ENCODE data around the gene LRRK2.
"Not testable (repeated sequence)": the region's sequence is repeated elsewhere in the genome, so short reads cannot be mapped to it uniquely, and the experiment has no call there.

LRRK2 gene

DNA sequence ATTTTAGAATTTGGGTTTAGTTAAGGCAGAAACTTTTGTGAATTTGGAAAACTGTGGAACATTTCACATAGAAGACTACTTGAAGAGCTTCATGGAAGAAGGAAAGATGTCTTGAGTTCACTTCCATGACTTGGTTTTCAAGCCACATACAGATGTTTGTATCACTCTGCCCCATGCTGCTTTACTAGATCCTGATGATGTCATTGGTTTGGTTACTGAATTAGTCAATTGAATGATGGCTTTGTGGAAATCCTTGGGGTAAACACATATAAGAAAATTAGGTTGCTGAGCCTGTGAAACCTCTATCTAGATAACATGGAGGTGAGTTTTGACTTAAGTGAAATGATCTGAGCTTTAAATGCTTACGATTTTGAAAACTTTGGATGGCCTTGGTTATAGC lies 90.6 kb downstream of the LRRK2 start:
- no peak for DNase-seq (ENCODE audit: low spot score)

DNA sequence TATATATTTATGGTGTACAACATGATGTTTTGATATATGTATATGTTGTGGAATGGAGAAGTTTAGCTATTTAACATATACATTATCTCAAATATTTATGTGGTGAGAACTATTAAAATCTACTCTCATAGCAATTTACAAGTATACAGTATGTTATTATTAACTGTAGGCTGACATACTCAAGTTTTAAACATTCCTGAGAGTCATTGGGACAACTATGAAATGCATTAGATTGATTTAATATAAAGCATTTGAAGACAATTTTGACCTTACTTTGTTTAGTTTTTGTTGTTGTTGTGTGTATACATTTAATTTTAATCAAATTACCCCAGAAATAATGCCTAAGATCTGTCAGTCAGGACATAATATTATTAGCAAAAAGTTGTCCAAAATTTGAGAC lies 99.5 kb downstream of the LRRK2 start:
- DNase-seq (ENCODE audit: low spot score) = no peak

DNA sequence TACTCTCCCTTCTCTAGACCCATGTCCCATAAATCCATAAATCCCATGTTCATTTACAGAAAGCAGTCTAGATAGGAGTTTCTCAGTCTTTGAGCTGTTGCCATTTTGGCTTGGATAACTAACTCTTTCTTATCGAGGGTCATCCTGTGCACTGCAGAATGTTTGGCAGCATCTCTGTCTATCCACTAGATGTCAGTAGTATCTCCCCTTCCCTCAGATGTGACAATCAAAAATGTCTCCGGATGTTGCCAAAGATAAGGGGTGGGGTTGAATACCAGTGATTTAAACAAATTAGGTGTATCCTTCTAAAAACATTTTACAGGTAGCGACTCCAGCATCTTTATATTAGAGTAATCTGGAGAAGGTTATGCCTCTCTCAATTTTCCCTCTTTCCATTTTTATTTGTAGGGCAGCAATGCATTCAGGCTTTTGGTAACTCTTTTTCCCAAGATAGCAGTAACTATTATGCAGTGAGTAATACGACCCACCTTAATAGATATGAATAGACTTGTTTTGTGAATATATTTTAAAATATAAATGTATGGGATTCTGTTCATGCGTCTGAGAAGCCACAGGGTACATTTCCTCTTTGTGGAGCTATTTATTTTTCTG lies 100.7 kb downstream of the LRRK2 start:
- peak; percentile 22 for DNase-seq (ENCODE audit: low spot score)

DNA sequence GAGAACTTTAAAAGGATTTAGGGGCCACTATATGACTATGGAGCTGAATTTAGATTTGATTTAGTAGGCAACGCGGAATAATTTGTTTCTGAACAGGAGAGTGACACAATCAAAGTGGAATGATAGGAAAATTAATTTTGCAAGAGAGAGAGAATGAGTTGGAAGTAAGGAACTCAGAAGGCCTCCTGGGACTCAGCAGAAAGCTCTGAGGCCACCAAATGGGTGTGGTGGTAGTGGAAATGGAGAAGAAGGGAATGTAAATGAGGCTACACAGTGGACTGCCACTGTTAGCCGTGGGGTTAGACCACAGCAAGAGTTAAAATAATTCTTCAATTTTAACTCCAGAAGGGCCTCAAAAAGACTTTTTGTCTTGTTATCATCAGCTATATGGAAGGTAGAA lies 102.7 kb downstream of the LRRK2 start:
- DNase-seq (ENCODE audit: low spot score) = no peak

DNA sequence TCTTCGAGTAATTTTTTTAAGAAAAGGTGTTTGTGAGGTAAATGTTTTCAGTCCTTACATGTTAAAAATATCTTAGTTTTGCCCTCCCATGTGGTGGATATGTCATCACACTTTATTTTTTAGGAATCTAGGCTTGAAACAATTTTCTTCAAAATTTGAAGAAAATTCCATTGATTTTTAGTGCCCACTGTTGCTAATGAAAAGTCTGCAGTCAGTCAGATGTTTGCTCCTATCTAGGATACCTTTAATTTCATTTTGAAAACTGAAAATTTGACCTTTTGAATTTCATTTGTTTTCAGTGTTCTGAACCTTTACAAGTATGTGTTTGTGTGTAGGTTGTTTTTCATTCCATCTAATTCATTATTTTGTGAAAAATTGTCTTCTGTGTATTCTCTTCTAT lies 105.4 kb downstream of the LRRK2 start:
- no peak for DNase-seq (ENCODE audit: low spot score)

DNA sequence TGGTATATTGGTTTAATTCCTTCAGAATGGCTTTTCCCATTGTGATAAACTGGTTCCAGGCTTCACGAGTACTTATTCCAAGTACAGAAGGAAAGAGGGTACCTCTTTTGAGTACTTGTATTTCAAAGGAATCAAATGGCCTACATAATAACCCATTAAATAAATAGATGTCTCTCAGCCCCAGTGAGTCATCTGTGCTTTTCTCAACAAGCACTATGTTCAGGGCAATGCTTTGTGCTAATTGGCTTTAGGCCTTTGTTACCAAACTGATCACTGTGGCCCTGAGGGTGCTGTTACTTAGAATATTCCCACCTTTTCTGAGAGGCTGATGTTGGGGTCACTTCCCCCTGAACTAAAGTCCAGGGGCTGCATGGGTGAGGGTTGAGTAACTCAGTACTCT lies 107.1 kb downstream of the LRRK2 start:
- no peak for DNase-seq (ENCODE audit: low spot score)

DNA sequence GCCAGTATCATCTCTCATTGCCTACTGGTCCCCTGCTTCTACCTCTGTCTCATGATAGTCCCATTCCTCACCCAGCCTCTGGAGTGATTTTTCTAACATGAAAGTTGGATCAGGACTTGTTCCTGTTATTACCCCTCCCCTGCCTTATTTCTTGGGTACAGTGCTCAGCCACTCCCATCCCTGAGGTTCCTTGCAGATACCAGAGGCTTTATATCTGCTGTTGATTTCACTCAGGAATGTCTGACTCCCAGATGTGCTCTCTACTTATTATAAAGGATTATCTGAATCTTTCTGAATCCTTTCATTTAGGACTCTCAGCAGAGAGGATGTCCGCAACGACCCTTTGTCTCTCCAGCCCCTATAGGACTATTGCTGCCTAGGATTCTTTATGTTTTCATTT lies 111.2 kb downstream of the LRRK2 start:
- DNase-seq (ENCODE audit: low spot score) = no peak

DNA sequence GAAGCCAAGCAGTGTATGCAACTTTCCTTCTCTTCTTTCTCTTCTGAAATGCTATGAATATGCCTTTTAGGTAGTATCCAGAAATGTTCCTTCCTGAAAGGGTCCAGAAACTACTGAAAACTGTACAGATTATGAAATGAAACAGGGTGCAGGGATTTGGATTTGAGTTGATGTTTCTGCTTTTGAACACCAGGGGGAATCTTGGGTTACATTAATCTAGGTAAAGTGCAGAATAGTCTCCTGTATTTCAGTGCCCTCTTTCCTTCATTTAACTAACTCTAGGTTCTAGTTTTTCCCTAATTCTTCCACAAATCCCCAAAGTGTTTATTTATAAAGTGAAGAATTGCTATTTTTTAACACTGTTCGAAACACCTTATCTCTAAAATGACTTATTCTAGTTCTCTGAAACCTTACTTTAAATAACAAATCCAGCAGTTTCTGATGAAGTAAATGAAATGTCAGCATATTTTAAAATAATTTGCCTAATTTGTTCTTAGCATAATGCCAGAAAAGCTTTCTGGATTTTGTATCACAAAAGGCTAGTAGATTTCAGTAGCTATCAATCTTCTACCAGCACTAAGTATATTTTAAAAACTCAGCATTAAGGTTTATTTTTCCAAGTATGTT lies 111.9 kb downstream of the LRRK2 start:
- no peak for DNase-seq (ENCODE audit: low spot score)

DNA sequence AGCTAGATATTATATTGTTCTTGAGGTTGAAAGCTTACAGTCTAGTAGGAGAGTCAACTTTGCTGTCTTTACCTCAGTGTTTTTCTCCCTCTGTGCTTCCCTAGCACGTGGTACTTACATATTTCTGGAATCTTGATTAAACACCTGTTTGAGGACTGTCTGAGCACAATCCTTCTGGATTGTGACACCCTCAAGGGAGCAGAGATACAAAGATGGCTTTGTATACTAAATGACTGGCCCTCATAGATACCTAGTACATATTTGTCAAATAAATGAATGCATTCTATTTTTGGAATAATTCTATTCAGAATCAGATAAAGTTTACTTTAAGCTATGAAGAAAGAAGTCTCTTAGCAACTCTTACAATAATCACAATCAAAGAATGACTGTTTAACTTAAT lies 113.3 kb downstream of the LRRK2 start:
- DNase-seq (ENCODE audit: low spot score) = no peak

DNA sequence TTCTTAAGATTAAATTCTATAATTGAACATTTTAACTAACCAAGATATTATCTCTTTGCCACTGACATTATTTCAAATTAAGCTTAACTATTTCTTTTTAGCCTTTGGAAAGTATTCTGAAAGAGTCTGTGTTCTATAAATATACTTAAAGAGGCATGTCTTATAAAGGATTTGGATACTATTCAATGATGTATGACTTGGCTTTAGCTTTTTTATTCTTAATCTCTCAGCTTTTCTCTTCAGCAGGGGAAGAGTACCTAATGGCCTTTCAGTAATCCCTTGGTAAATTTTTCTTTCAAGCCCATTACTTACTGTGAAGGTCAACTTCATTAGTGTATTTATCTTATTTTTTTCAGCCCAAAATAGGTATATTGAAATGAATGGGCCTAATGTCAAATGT lies 113.8 kb downstream of the LRRK2 start:
- DNase-seq (ENCODE audit: low spot score) = no peak

DNA sequence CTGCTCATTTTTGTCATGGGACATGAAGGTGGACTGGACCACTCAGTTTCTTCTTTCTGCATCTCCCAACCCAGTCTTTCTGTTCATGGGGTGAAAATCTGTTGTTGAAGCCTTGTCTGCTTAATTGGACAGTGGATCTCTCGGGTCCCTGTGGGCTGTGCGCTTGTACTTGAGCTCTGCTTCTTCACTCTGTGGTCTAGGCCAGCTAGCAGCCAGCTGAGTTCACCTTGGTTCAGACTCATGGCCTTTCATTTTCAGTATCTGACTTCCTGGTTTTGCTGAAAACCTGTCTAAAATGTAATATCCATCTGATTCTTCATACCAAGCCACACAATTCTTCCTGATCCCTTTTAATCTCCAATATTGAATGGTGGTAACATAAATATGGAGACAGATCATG lies 117.2 kb downstream of the LRRK2 start:
- no peak for DNase-seq (ENCODE audit: low spot score)

DNA sequence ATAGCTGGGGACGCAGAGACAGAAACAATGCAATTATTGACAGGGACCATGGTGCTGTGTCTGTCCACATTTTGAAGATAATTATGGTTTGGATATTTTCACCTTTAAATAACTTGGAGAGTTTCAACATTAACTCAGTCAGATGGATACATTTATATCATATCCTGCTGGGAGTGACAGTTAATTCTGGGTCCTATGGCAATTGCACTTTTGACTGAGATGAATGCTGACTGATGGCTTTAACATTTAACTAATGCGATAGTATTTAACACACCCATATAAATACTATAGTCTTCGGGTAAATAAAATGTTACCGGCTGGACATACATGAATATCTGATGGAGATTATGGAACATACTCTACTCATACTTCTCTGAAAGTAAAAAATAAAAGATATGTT lies 118.3 kb downstream of the LRRK2 start:
- no peak for DNase-seq (ENCODE audit: low spot score)

DNA sequence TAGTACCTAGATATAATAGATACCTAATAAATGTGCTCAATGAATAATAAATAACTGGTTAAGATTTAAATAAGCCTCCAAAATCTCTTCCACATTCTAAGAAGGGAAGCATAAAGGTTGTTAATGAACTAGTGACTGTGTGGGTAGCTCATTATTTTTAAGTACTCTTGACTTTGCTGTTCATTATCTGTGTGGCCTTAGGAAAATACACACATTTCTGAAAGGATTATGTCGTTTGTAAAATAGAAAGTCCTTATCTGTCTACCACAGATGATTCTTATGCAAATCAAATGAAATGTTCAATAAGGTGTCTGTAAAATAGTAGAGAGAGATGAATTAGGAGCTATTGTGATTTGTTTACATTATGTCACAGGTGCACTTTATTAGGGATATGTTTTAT lies 119.5 kb downstream of the LRRK2 start:
- DNase-seq (ENCODE audit: low spot score) = no peak

DNA sequence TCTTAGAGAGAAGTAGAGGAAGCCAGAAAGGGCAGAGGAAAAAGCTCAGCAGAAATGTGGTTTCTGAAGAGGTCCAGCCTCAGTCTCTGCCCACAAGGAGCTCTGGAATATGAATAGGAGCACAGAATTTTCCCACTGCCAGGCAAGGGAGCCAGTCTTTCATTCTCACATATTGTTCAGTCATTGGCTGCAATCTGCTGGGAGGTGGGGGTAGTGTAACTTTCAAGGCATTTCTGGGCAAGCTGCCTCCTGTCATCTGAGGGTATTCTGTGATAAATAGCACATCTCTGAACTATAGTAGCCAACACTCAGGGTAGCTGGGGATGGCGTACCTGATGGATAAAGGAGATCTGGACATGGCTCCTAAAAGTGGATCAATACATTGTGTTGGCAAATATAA lies 127.2 kb downstream of the LRRK2 start:
- no peak for DNase-seq (ENCODE audit: low spot score)

DNA sequence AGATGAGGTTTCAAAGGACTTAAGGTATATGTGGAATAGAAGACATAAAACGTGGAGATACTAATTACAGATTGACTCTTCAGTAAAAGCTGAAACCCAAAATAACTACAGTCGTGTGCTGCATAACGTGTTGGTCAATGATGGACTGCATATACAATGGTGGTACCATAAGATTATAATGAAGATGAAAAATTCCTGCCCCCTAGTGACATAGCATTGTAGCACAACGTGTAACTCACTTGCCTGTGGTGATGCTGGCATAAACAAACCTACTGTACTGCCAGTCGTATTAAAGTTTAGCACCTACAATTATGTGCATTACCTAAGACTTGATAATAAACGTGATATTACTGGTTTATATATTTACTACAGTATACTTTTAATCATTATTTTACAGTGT lies 150.3 kb downstream of the LRRK2 start:
- DNase-seq (ENCODE audit: low spot score) = no peak

DNA sequence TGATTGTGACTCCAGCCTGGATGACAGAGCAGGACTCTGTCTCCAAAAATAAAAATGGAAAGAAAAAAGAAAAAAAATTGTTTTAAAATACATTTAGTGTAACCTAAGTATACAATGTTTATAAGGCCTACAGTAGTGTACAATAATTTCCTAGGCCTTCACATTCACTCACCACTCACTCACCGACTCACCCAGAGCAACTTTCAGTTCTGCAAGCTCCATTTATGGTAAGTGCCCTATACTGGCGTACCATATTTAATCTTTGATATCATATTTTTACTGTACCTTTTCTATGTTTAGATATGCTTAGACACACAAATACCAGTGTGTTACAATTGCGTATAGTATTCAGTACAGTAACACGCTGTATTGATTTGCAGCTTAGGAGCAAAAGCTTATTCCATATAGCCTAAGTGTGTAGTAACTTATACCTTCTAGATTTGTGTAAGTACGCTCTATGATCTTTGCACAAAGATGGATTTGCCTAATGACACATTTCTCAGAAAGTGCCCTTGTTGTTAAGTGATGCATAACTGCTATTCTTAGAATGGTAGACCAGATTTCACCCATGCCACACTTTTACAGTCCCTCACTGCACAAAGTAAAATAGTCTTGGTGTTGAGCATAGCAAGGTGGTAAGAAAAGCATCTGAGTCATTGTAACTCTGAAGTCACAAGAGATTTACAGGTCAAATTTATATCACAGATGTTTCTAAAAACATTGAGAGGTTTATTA lies 151.9 kb downstream of the LRRK2 start:
- no peak for DNase-seq (ENCODE audit: low spot score)

DNA sequence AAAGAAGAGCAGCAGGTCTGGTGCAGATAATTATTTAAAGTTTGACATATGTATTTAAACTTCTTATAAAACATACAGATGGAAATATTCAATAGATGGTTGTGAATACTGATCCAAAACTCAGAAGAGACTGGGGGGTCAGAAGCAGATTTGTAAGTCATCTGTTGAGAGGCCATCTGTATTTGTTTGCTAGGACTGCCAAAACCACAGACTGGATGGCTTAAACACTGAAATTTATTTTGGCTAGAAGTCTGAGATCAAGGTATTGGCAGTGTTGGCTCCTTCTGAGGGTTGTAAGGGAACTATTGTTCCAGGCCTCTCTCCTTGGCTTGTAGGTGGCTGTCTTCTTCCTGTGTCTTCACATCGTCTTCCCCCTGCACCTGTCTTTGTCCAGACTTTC lies 153.9 kb downstream of the LRRK2 start:
- DNase-seq (ENCODE audit: low spot score) = no peak

DNA sequence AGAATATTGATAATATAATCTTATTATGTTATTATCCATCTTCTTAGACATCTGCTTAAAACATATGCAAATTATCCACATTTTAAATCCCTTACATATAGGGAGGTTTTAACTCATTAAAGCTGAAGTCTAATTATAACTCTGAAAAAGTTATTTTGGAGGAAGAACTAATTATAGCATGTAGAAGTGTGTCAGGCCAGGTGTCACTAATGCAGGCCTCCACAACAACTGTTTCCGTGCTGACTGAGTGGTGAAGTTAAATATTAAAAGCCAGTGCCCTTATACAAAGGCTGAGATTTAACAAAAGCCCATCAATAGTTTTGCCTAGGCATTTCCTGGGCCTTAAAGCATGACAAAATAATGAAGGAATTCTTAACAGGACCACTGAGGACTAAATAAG lies 157.4 kb downstream of the LRRK2 start:
- no peak for DNase-seq (ENCODE audit: low spot score)

DNA sequence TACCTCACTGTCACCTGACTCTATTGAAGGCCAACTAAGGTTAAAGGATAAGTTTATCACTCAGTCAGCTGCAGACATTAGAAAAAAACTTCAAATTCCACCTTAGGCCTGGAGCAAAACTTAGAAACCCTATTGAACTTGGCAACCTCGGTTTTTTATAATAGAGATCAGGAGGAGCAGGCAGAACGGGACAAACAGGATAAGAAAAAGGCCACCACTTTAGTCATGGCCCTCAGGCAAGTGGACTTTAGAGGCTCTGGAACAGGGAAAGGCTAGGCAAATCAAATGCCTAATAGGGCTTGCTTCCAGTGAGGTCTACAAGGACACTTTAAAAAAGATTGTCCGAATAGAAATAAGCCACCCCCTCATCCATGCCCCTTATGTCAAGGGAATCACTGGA lies 162.5 kb downstream of the LRRK2 start:
- DNase-seq (ENCODE audit: low spot score) = not testable (repeated sequence)

DNA sequence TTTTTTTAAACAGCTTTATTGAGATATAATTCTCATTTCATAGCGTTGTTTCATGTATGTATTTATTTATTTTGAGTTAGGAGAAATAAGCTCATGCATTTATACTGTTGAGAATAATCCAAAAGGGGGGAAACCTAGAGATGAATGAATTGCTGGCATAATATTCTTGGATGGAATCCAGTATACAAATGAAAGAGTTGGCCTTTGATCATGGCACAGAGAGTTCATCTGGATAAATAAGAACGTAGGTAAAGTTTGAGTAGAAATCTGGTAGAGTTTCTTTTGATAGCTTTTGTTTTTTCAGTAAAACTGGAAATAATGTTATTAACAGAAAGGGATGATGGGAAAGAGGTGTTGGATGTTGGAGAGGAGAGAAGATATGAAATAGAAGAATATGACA lies 166.2 kb downstream of the LRRK2 start:
- DNase-seq (ENCODE audit: low spot score) = no peak

DNA sequence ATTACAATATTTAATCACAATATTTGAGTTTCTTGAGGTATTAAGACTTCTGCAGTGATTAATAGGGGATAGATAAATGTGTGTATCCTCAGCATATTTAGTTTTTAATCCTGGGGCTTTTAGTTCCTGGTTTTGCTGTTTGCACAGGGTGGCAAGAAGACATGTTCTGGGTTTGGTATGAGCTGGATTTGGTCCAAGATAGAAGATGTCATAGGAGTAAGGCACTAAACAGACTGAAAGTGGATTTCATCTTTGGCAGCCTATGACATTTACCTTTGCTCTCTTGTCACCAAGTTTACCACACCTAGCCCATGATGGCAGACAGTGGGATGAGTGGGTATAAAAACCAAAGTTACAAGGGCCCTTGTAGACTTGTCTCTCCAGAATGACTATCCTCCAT lies 168.2 kb downstream of the LRRK2 start:
- DNase-seq (ENCODE audit: low spot score) = no peak

DNA sequence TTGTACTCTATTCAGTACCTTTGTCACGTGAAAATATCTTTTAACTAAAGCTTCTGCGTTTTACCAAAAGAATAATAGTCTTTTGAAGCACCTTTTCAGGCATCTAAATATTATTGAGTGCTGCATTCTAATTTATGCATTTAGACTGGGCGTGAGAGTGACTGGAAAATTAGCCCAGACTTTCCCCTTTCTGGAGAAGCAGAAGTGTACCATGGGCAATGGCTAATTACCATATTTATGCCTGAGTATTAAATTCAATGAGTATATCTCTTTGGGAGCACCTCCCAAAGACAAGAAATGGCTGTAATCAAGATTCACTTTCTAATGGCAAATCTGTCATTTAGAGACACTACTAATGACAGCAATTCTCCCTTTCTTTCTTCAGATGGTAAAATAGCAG lies 174.9 kb downstream of the LRRK2 start:
- no peak for DNase-seq (ENCODE audit: low spot score)

DNA sequence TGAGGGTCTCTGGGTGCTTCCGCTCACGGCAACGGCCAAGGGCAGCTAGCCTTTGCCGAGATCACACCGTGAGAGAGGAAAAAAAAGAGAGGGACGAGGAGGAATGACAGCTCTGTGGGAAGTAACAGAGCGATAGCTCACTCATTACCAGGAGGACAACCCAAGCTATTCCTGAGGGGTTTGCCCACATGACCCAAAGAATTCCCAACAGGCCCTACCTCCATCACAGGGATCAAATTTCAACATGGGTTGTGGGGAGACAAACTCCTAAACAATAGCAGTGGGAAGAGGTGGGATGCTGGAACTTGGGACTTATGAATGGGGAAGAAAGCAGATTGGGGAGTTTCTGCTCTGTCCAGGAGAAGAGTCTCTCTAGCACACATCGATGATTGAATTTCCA lies 180.6 kb downstream of the LRRK2 start:
- DNase-seq (ENCODE audit: low spot score) = no peak

All from globus pallidus (tissue), 1 donor.